Left hindlimb (tissue), 1 donor: ENCODE results near the gene WDR47.
"Not testable (repeated sequence)": the region's sequence is repeated elsewhere in the genome, so short reads cannot be mapped to it uniquely, and the experiment has no call there.

Experiments
- DNase-seq: peaks from one replicate; pipeline ENCODE4 v3.0.0-alpha.2; 2018

The WDR47 gene

DNA sequence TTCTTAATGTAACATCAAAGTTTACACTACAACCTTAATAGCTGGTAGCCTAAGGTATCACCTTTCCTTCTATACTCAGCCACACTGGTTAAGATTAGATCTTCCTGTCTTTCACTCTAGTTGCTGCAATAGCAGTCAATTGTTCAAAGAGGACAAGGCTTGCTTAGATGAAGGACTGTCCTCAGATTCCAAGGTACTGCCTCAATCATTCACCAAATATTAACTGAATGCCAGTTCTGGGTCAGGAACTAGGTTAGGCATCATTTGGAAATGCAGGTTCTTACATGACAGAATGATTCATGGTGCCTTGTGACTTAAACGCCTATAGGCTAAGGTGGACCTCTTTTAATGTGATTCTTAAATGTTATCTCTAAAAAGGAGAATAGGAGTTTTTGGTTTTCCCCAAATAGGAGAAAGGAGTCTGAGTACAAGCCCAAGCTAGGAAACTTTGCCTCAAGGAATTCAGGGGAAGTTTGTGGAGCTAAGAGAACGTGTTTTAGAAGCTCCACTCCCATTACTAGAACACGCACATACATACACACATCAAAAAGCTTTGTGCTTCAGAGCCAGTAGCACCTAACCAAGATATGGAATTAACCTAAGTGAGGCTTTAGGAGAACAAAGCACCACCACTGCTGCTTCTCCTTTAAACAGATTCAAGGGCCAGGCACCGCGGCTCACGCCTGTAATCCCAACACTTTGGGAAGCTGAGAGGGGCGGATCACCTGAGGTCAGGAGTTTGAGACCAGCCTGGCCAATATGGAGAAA, 8.5 kb upstream of the WDR47 start:
- no peak for DNase-seq

DNA sequence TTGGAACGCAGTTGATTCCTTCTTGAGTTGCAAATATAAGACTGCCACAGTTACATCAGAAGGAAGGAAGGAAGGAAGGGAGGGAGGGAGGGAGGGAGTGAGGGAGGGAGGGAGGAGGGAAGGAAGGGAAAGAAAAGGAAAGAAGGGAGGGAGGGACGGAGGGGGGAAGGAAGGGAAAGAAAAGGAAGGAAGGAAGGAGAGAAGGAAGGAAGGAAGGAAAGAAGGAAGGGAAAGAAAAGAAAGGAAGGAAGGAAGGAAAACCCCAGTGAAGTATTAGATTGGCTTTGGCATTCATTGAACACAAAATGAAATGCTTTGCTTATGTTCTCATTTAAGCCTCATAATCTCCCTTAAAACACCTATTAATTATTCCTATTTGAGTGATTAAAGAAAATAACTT, 6.4 kb upstream of the WDR47 start:
- no peak for DNase-seq

DNA sequence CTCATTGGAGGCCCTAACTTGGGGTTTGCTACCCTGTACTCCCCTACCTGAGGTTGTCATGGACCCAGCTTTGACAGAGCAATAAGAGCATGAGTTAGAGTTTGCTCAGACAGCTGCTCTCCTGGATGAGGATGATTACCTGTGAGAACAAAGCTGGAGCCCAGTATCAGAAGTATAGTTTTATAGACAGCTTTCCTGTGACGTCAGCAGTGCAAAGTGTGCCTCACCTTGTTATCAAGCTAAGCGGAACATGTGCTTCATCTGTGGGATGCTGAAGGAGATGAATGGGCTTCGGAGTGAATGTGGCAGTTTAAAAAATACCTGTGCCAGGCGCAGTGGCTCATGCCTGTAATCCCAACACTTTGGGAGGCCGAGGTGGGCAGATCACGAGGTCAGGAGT, 5.4 kb upstream of the WDR47 start:
- DNase-seq = no peak

DNA sequence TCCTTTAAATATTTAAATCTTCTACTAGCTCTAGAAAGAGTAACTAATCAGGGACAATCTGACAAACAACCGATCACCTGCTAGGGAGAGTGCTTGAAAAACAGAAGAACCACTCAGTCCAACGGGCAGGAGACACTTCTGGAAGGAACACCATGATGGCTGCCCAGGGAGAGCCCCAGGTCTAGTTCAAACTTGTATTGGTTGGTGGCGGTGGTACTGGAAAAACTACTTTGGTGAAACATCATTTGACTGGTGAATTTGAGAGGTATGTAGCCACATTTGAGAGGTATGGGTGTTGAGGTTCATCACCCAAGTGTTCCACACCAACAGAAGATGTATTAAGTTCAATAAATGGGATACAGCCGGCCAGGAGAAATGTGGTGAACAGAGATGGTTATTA, 4.8 kb upstream of the WDR47 start:
- no peak for DNase-seq

DNA sequence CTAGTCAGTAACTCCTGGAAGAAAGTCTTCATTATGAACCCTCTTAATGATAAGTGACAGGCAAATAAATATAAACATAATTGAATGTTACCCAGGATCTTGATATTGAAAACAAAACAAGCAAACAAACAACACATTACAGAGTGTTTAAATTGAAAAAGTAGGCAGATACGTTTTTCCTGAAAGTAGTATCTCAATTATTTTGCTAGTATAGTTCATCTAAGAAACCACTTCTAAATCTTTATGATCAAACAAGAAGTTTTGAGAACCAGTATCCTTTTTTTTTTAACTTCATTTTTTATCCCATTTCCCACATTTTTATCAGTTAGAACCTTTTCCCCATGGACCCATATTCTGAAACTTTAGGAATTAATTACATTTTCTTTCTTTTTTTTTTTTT, 3.7 kb upstream of the WDR47 start:
- DNase-seq = no peak

DNA sequence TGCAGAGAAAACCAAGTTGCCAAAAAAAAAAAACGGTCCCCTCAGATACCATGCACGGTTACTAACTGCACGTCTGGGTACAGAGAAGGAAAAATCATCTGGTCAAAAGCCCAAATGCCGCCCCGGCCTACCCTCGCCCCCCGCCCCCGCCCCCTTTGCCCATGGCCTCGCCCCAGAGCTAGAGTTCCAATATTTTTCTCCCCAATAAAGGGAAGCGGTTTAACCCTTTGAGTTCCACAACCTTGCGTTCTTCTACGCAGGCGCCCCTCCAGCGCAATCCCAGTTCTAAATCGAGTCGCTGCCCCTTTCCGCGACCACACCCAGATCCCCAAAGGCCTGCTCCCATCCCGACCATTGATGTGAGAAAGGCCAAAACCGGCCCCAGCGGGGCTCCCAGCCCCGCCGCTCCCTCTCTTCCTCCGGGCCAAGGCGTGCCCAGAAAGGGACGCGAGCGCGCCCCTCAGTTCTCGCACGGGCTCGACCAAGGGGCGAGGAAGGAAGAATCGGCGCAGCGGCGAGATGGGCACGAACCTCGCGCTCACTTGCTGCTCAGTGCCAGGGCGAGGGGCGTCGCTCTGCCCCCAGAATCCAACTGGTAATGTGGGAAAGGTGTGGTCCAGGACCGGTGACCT, 797 bp downstream of the WDR47 start:
- DNase-seq = peak; percentile 47

DNA sequence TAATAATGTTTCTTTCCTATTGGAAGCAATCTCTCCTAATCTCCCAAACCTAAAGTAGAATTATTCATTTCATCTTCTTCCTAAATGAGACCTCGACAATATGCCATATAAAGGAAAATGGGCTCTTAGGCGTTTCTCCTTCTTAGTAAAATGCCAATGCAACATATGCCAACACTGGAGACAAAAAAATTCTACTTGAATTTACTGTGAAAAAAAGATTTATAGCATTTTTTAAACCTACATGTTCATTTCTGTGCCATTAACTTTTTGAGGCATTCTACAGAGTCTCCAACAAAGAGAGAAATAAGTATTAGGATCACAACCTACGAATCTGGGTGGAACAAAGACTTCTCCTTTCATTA, 1.3 kb downstream of the WDR47 start:
- DNase-seq = no peak

DNA sequence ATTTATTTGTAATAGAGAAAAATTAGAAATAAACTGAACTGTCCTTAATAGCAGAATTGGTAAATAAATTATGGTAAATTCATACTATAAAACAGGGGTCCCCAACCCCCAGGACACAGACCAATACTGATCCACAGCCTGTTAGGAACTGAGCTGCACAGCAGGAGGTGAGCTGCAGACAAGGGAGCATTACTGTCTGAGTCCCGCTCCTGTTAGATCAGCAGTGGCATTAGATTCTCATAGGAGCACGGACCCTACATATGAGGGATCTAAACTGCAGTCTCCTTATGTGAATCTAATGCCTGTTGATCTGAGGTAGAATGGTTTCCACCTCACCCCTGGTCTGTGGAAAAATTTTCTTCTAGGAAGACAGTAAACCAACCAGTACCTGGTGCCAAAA, 7.5 kb downstream of the WDR47 start:
- DNase-seq = no peak

DNA sequence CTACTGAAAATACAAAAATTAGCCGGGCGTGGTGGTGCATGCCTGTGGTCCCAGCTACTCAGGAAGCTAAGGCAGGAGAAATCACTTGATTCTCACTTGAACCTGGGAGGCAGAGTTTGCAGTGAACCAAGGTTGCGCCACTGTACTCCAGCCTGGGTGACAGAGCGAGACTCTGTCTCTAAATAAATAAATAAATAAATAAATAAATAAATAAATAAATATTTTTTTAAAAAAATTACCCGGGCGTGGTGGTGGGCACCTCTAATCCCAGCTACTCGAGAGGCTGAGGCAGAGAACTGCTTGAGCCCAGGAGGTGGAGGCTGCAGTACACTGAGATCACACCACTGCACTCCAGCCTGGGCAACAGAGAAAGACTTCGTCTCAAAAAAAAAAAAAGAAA, 12.4 kb downstream of the WDR47 start:
- DNase-seq = not testable (repeated sequence)

DNA sequence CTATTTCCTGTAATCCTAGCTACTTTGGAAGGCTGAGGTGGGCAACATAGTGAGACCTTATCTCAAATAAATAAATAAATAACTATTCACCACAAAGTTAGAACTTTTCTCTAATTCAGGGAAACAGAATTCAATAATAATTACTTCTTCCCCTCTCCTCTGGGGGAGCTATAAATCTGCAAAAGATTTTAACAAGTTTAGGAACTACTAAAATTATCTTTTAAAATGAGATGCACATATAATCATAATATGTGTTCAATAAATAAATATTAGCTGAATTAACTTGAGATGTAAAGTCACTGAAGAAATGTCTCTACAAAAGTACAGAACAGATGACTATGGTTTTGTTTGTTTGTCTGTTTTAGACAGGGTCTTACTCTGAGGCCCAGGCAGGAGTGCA, 14.1 kb downstream of the WDR47 start:
- DNase-seq = no peak

DNA sequence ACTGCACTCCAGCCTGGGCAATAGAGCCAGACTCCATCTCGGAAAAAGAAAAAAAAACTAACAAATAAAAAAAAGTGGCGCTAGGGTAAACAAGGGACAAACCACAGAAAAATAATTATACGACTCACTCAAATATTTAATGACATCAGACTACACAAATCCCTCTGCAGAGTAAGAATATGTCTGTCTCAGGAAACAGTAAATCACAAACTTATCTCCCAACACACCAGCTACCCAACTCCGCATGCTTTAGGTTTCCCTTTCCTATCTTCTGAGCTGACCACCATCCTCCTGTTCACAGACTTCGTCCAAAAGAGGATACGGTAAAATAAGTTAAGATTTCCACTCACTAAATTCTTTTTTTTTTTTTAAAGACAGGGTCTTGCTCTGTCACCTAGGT, 16.2 kb downstream of the WDR47 start:
- no peak for DNase-seq

DNA sequence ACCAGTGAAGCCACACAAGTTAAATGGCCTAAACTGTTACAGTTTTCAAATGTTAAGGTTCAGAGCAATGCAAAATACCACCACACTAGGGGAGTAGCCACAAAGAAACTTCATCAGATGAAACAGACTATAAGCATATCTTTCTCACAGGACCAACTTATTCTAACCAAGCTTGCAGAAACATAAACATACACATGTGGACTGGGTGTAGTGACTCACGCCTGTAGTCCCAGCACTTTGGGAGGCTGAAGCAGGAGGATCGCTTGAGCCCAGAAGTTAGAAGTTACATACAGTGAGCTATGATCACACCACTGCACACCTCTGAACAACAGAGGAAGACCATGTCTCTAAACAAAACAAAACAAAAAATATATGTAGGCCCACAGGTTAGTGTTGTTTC, 17.3 kb downstream of the WDR47 start:
- no peak for DNase-seq

DNA sequence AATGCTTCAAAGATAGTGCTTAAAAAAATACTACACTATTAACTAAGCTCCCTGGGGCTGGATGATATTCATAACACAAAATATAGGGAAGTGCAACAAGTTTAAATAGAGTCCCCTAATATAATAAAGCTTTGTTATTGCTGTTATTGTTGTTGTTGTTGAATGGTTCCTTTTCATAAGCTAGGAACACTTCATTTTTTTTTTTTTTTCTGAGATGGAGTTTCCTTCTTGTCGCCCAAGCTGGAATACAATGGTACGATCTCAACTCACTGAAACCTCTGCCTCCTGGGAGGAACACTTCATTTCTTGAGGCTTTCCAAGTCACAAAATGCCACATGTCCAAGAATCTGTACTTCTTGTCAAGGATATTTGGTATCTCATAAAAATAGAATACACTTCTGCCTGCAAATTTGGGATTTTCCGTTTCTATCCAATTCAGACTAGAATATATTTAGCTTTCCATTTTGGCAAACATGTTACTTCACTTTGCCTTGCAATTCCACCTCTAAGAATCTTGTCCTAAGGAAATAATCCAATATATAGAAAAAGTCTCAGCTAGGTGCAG, 21.1 kb downstream of the WDR47 start:
- no peak for DNase-seq

DNA sequence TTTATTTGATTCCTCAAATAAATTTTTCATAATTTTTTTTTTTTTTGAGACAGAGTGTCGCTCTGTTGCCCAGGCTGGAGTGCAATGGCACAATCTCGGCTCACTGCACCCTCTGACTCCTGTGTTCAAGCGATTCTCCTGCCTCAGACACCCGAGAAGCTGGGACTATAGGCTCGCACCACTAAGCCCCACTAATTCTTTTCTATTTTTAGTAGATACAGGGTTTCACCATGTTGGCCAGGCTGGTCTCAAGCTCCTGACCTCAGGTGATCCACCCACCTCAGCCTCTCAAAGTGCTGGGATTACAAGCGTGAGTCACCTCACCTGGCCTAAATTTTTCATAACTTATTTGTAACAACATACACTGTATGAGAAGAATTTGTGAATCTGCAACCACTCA, 24.2 kb downstream of the WDR47 start:
- not testable (repeated sequence) for DNase-seq

DNA sequence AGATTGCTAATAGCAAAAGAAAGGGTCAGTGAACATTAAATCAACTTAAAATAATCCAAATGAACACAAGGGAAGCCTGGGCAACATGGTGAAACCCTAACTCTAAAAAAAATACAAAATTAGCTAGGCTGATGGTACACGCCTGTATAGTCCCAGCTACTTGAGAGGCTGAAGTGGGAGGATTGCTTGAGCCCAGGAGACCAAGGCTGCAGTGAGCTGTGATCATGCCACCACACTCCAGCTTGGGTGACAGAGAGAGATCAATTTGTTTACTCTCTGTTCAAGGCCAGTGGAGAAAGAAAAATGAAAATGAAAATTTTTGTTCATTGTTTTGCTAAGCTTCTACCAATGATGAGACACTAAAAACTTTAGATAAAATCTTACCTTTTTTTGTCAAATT, 24.8 kb downstream of the WDR47 start:
- DNase-seq = no peak

DNA sequence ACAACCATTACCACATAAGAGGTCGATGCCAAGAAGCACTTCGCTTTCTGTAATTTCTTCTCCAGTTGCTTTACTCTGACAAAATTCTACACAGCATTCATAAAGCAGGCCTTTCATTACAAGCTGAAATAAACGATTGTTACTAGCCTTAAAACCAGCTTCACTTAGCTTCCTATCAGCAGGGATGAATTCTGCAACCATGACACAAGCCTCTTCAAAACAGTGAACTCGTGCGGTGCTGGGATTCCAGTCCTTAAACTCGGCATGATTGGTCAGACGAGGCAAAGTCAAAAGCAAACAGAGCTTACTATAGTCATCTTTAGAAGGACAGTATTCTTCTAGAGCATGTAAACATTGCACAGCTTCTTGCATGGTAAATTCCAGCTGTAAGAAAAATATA, 30.6 kb downstream of the WDR47 start:
- no peak for DNase-seq

DNA sequence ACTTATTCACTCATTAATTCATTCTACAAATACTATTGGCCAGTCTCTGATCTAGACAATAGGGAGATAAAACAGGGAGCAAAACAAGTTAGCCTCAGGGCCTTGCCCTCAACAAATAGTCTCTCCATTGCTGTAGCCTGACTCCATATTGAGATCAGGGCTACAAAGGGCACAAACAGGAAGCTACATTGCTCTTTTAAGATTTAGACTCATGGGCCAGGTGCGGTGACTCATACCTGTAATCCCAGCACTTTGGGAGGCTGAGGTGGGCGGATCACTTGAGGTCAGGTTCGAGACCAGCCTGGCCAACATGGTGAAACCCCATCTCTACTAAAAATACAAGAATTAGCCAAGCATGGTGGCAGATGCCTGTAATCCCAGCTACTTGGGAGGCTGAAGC, 45.3 kb downstream of the WDR47 start:
- not testable (repeated sequence) for DNase-seq

DNA sequence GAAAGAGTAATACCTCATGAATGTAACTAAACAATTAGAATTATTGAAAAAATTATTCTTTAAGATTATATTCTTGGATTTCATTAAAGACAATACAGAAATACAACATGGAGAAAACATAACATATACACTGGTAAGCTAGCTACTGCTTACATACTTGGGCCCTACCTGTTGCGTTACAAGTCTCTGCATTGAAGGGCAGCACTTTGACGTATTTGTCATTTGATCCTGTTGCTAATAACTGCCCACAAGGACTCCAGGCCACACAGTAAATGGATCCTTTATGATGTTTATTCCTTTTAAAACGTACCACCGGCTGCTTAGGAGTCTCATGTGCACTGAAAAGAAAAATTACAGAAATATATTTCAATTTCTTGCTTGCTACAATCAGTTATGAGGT, 58.8 kb downstream of the WDR47 start:
- DNase-seq = no peak

DNA sequence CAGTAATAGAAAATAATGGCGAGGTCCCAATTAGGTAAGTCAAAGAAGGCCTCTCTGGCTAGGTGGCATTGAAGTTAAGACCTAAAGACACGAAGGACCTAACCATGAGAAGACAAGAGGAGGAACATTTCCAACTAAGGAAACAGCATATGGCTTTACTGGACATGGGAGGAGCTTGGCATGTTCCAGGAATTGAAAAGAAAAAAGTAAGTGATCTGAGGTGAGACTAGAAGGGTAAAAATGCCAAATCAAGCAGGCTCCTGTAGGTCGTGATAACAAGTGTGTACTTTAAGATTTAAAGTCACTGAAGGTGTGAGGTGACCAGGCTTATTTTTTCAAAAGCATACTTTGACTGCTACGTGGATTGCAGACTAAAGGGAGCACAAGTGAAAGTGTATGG, 65.2 kb downstream of the WDR47 start:
- DNase-seq = no peak

DNA sequence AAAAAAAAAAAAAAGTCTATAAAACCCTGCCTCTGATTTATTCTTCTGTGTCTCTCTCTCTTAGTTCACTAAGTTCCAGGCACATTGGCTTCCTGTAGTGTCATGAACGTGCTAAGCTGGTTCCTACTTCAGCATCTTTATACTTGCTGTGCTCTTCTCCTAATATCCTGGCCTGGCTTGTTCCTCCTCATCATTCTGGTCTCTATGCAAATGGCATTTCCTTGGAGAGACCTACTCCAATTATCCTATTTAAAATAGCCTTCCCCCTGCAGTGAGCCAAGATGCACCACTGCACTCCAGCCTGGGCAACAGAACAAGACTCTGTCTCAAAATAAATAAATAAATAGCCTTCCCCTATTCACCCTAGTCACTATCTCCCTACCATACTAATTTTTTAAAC, 69.0 kb downstream of the WDR47 start:
- DNase-seq = no peak

DNA sequence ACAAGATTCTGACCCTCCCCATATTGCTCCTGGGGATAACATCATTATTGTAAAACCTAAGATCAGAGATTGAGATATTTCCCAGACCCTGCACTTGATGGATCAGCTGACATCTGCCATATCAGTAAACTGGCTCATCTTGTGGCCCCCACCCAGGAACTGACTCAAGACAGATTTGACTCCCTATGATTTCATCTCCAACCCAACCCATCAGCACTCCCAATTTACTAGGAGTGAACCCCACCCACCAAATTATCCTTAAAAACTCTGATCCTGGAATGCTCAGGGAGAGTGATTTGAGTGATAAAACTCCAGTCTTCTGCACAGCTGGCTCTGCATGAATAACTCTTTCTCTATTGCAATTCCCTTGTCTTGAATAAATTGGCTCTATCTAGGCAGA, 72.6 kb downstream of the WDR47 start:
- no peak for DNase-seq

DNA sequence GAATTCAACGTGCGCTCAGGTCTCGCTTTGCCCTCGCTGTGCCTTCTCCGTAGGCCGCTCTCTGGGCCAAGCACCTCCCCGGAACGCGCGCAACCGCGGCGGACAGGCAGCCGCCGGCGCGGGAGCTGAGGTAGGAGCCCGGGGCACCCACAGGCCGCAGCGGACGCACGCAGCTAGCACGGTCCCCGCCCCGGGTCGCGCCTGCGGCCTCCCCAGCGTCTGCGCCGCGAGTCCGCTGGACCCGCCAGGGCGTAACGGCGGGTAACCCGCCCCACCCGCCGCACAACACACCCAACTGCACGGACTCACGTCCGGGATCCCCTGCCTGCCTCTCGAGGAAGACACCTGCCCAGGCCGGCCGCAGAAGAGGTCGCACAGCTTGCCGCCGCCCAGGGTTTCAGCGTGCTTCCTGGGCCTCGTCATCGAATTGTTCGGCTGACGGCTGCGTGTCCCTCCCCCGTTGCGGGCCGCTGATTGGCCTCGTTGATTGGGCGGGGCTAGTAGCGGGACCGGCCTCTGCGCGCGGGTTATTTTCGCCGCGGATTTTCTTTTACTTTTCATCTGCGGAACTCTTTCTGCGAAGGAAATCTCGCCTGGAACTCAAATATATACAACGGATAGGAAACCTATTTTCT, 78.7 kb downstream of the WDR47 start, which contains the start of gene CLCC1:
TSS of gene CLCC1 (minus strand) at position 433 of the 635 bp plus-strand sequence. CDS start 13,047 bp downstream, outside the sequence.
- DNase-seq = peak; percentile 92

DNA sequence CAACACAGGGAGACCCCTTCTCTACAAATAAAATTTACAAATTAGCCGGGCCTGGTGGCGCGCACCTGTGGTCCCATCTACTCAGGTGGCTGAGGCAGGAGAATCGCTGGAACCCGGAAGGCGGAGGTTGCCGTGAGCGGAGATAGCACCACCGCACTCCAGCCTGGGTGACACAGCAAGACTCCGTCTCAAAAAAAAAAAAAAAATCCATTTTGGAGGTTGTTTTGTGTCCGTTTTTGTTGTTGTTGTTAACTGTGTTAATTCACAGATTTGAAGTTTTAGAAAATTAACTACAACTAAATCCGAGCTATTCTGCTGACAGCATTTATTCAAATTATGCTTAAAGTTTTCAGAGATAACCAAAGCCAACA, 79.2 kb downstream of the WDR47 start:
- DNase-seq = peak; percentile 30
